CD4-positive, alpha-beta T cell treated with Interferon alpha-2 for 1 hour (primary cell): ENCODE measurements around the gene RLBP1.

Experiments used
- DNase-seq, 2 donors: peaks; one replicate each; pipeline ENCODE4 v3.0.0-alpha.2; 2020 to 2022

Gene RLBP1

GRCh38 chr15:89205991-89206585 is 15.3 kb downstream of the RLBP1 start:
- no peak for DNase-seq

DNA sequence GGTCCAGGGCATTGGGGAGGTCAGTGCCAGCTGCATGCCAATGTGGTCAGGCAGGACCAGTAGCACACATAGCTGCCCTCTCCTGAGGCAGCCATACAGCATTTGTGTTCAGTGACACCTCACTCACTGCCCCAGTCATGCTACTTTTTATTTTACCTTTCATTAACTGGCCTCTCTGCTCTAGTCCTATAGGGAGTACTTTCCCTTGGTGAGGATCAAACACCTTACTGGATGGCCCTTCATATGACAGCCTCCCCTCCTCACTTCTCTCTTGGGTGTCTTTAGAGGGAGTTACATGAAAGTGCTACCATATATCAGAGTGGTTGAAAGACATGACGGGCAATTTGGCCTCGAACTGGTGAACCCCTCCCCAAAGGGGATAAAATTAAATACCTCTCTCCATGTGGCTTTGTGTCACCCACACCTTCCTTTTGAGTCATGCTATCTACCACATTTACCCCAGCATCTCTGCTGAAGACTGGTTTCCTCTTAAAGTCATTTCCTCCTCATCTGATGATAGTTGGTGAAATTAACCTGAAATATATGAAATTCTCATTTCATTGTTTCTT is 17.6 kb downstream of the RLBP1 start:
- peak in 1 of 2 donors; percentile 24 for DNase-seq

DNA sequence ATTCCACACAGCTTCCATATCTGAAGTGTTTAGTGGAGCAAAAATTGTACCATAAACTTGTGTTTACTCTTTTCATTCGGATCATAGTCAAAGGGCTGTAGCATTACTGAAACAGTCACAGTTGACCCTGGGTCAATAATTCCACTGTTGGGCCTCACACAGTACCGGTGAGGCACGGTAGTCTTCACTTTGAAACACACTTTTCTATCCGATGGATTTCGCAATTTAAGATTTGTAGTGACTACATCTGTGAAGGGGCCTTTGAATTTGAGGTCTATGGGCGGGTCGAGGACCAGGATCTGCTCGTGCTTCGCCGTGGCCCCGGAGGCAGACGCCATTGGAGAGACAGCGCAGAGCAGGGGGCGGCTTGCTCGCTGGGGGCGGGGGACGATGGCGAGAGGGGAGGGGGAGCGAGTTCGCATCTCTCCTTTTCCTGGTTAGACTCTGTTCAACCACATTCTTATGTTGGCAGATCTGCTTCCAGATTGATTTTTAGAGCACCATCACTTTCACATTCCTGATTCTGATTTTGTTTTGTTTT is 19.8 kb downstream of the RLBP1 start:
- DNase-seq = no peak

GRCh38 chr15:89200182-89200581 is 21.2 kb downstream of the RLBP1 start:
- DNase-seq = no peak

DNA sequence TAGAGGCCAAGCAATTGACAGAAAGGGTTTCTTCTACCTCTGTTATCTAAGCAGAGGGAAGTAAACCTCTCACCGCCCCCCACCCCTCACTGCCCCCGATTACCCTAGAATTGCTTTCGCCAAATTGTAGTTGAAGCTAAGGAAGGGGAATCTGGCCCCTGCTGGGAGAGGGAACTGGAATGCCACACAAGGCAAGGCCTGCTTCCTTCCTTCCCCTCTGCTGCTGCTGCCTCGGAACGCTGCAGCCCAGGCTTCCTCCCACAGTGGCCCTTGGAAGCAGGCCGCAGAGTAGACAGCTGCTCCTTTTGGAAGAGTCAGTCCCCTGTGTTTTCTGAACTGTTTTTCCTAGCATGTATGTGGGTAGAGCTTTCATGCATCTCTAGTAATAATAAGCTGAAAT is 21.6 kb downstream of the RLBP1 start:
- no peak for DNase-seq

GRCh38 chr15:89198934-89199333 is 22.4 kb downstream of the RLBP1 start:
- DNase-seq = no peak

DNA sequence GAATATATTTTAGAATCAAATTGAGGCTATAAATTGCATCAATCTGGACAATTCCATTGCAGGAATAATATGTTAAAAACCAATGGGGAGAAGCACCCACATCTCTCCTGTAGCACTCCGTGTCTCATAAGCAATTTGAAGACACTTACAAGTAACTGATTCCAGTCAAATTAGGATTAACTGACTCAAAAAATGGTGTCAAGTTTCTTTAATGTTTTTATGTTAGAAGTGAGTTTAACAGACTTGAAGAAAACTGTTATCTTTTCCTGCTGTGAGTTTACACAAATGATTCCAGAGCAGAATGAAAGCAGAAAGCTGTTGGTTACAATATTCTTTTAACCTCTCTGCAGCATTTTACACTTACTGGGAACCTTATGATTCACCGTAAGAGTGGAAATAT is 23.2 kb downstream of the RLBP1 start:
- no peak for DNase-seq

DNA sequence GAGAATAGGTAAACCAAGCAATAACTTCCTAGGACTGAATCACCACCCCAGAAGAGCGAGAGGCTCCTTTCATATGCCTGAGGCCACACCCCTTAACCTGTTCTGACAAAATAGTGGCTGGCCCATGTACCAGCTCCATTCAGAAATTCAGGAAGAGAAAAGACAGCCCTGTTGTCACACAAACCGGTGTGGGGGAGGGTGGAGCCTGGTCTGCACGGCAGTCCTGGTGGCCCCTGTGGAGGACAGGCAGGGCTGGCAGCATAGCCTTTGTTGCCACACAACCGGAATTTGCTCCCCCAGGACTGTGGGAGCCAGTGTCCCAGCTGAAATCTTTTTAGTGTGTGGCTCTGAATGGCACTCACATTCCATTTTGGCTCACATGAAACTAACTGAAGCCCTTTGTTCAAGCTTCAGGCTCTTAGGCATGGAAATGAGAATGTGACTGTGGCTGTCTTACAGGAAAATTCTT is 23.8 kb downstream of the RLBP1 start:
- no peak for DNase-seq

GRCh38 chr15:89196994-89197393 is 24.4 kb downstream of the RLBP1 start:
- DNase-seq = no peak

- no peak for DNase-seq
Observed at GRCh38 chr15:89196241-89196640, 25.1 kb downstream of the RLBP1 start.

GRCh38 chr15:89195836-89196235 is 25.5 kb downstream of the RLBP1 start:
- DNase-seq = no peak

- no peak for DNase-seq
Observed at GRCh38 chr15:89194608-89195007, 26.8 kb downstream of the RLBP1 start.

- DNase-seq = no peak
Observed at GRCh38 chr15:89192766-89193165, 28.6 kb downstream of the RLBP1 start.

DNA sequence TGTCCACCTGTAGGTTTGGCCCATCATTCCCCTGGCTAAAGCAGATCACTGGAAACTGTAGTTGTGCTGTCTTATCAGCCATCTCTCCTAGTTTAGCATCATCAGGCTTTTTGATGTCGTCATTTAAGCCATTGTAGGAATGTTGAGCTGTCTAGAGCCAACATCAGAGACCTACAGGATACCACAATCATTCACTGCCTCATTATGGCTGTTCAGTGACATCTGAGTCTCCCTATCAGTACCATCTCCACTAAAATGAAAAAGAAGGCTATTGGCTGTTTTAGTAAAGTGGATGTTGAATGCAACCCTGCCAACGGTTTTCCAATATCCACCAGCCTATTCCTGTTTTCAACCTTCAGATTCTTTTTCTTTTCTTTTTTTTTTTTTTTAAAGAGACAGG is 29.2 kb downstream of the RLBP1 start:
- DNase-seq = no peak

DNA sequence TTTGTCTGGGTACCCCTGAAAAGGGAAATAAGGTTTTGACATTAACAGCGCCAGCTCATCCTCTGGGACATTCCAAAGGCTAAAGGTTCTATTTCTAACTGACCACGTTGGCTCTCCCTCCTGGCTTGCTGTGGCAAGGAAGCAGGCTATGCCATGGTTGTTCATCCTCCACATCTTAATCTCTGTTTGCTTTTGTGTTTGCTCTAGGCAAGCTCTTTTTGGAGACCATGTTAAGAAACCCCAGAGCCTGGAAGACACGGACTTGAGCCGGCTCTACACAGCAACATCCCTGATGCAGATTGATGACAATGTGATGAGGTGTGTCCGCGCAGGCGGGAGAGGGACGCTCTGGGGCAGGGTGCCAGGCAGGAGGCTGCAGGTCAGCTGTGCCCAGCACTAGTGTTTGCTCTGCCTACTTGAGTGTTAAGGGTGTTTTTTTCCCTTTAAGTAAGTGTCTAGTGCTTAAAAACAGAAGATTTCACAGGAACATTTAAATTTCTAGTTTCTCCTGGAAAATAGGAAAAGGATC is 33.3 kb downstream of the RLBP1 start:
- DNase-seq = no peak

GRCh38 chr15:89187301-89187985 is 33.9 kb downstream of the RLBP1 start:
- no peak for DNase-seq

DNA sequence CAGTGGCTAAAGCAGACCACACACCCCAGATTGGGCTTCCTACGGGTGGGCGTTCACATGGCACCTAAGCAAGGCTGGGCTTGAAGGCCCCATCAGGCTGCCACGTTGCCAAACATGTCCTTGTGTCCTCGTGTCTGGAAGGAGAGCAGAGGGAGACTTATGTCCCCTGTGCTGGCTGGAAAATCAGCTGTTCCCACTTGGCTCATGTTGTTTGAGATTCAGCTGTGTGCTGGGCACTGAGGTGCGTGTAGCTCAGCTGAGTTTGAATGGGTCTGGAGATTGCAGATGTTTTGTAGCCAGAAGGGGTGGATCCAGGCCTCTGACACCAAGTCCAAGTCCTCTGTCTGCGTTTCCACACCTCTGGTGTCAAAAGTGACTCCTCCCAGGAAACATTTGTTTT is 34.6 kb downstream of the RLBP1 start:
- no peak for DNase-seq

DNA sequence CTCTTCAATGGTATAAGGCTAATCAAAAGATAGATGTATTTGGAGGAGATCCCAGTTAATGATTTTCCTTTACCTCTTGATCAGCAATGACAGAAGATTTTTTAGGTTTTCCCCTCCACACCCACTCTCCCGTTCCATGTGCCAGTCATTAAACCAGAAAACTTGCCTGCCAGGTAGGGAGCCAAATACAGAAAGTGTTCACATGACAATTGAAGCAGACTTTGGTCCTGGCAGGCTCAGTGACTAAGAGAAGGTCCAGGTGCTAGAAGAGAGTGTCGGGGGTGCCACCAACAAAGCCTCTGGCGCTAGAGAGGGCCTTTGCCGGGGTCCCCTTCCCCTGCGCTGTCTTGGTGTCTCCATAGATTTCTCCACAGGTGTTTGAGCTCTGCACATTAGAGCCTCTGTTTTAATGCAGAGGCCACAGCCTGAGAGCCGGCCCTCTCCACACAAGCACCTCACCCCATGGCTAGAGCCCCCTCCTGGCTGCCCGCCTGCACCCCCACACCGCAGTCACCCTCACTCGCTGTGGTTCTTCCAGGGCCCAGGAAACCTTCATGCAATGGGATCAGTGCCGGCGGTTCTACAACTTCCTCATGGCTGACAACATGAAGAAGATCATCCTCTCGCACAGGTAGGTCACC is 36.4 kb downstream of the RLBP1 start:
- no peak for DNase-seq

DNA sequence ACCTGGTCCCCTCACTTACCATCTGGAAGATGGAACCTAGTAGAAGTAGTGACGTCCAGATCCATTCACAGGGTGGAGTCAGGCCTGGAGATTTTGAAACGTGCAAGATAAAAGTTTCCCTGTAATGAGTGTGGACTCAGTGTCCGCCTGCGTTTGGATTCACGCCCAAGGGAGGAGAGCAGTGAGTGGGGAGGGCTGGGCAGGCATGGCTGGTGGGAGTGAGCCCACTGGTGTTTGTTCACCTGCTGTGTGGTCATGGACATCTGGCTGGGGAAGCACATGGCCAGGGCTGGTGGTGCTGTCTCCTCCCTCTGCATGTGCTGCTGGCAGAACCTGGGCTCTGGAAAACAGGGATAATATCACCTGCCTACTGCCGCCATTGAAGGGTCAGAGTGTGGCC is 37.0 kb downstream of the RLBP1 start:
- DNase-seq = no peak

DNA sequence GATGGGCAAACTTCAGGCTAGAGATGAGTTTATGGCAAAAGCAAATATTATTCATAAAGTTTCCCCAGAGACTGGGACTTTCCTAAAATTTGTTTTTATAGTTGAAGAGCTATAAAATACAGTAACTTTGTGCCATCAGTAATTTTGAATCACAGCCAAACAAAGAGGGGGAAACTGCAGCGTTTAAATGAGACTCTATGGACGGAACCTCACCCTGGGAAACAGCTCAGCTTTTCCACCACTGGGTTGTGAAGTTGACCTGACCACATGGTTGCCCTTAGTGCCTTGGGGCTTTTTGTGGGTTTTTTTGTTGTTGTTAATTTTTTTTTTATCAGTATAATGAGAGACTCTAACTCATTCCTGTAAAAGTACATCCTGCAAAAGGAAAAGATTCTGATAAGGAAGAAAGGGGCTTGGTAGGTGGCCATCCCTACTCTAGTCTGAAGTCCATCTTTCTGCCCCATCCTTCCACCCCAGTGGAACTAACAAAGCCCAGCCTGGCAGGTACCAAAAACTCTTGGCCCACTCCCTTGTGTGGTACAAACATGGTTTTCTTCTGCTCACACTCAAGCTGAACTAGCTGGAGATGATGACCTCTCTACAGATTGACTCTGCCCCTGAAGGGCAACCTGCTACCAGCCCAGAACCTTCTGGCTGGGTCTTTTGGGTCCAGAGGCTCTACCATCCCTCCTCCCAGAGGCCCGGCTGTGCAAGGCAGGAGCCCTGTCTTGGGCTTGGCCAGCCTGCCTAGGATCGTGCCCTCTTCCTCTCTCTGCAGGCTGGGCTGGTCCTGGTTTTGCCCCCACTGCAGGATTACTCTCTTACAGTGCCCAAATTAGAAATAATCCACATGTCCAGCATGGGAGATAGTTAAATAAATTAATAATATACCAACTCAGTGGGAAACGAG is 41.2 kb downstream of the RLBP1 start:
- no peak for DNase-seq

DNA sequence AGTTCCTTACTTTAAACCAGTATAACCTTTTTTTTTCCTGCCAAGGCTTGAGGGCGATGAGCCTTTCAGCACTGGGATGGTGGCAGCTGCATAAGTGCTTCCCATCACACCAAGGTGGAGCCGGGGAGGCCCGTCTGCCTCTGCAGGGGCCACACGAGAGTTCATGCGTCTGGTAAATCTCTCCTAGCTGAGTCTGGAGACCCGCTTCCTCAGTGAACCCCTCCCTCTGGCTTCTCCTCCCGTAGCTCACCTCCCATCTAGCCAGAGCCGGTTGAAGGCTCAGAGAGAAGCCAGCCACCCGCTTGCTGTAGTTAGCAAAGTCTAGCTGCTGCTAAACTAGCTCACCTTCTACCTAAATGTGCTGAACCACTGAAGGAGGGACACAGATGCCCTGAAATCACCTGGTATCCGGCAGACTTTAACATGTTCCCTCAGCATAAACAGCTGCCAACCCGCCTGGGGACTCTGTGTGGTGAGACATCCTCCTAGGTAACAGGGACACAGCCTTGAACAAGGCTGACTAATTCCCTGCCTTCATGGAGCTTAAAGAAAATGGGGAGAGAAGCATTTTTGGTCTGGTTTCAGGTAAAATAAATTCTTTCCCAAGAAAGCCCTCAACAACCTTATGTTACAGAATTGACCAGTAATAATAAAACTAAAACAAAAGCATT is 42.9 kb downstream of the RLBP1 start:
- DNase-seq = no peak
